ENCODE data around the gene HTRA3.

- TF ChIP-seq CTCF (IDR thresholded peaks at IDR 0.05; ENCODE audit: insufficient read depth, low read length, poor library complexity, severe bottlenecking) (no peak), EZH2phosphoT487 (conservative IDR thresholded peaks at IDR 0.05; ENCODE audit: low read length) (no peak)
Observed at GRCh38 chr4:8227201-8227770, 42.3 kb upstream of the HTRA3 start.

Measured in SU-DHL-6 (cell line).